GM20000 (cell line): ENCODE data around the gene ANKRD44.

Experiments
- DNase-seq: peaks from one replicate; pipeline ENCODE4 v3.0.0; 2012; ENCODE audit warnings: low spot score
- TF ChIP-seq, protein P1 (sequence below): IDR thresholded peaks from 2 replicates; pipeline ENCODE4 v1.5.1; 2012; ENCODE audit warnings: mild to moderate bottlenecking, control low read depth; ENCODE audit errors: extremely low read depth, missing control alignments

Gene ANKRD44

DNA sequence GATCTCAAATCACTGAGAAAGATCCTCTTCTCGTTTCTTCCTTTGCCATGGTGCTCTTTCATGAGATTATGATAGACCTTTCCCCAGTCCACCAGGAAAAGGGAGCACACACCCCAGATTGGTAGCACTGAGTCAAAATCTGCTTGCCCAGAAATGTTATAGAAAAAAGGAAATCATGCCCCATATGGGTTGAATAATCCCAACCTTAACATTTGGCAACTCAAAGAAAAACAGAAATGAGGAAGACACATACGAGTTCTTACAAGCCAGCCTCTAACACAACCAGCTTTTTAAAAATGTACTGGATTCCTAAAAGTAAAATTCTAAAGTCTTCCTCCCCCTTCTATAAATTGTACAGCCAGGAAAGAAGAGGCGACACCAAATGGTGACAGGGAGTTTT, 103.0 kb downstream of the ANKRD44 start:
- TF ChIP-seq, protein P1, sequence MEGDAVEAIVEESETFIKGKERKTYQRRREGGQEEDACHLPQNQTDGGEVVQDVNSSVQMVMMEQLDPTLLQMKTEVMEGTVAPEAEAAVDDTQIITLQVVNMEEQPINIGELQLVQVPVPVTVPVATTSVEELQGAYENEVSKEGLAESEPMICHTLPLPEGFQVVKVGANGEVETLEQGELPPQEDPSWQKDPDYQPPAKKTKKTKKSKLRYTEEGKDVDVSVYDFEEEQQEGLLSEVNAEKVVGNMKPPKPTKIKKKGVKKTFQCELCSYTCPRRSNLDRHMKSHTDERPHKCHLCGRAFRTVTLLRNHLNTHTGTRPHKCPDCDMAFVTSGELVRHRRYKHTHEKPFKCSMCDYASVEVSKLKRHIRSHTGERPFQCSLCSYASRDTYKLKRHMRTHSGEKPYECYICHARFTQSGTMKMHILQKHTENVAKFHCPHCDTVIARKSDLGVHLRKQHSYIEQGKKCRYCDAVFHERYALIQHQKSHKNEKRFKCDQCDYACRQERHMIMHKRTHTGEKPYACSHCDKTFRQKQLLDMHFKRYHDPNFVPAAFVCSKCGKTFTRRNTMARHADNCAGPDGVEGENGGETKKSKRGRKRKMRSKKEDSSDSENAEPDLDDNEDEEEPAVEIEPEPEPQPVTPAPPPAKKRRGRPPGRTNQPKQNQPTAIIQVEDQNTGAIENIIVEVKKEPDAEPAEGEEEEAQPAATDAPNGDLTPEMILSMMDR, result no peak
- no peak for DNase-seq

DNA sequence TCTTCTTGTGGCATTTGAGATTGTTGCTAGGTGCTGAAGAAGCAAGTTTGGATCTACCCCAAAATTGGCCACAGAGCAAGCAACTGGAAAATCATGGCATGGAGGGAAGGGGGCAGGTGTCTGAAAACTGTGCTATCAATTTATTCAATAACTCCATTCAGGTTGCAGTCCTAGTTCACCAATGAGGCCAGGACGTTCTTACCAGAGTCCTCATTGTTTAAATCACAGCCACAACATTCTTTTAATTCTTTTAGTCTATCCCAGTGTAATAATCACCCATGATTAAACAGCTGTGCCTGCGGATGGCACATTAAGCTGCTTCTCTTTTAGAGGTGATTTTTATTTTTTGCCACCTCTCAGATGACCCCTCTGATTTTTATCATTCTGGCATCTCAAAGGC, 103.5 kb downstream of the ANKRD44 start:
- DNase-seq, result no peak
- TF ChIP-seq, protein P1, result no peak

DNA sequence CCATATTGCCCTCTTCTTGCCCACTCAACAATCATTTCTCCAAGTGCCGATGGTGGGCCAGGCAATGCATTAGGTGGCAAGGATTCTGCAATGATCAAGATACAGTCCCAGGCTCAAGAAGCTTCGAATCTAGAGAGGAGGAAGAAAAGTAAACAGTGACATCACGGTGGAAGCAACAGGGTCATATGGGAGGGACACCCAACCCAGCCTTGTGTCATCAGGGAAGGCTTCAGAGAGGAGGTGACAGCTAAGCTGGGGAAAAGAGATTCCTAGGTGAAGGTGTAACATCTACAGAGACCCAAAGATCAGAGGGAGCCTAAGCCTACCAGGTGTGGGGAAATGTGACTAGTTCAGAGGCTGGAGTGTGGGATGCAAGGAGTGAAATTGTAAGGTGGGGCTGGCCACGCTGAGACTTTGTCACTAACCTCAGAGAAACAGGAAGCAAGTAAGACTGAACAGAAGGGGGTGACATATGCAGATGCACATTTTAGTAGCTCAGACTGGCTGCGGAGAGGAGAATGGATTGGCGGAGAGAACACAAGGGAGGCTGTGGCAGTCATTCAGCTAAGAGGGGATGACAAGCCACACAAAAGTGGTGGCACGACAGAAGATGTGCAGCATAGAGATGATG, 104.9 kb downstream of the ANKRD44 start:
- TF ChIP-seq, protein P1, result no peak
- DNase-seq, result peak; percentile 53

DNA sequence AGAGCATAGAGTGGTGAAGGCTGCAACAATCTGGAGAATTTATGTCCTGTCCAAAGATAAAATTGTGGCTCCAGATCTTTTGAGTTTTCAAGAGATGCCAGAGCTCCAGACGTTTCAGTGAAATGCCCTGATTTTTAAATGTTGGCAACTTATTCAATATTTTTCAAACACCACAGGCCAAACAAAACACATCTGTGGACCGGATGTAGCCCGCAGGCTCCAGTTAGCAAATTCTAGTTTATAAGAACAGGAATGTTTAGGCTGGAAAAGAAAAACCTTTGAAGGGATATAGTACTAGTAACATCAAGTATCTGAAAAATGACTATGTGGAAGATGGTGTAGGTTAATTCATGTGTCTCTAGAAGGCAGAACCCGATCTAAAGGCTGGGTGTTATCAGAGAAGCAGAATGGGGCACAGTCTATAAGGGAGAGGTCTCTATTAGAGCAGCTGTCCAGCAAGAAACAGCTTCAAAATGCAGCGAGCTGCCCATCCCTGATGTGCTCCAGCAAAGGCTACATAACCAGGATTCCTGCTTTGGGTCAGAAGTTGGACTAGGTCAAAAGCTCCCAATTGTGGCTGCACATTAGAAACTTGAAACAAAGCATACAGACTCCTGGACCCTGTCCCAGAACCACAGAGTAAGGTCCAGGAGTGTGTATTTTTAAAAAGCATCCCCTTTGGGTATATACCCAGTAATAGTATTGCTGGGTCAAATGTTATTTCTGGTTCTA, 105.9 kb downstream of the ANKRD44 start:
- no peak for DNase-seq
- TF ChIP-seq, protein P1, result no peak

DNA sequence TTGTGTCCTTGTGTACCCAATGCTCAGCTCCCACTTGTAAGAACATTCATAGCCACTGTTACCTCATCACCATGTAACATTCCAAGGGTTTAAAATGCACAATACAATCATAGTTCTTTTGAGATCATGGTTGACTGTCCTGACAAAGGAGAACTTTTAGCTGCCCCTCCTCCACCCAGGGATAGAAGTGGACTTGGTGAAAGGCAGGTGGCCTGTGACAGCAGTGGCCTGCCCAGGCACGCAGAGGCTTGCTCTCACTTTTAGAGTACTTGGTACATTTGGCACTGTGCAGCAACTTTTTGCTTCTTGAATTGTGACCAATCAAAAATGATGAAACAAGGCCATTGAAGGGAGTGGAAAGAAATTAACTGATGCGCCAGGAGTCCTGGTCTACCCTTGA, 108.7 kb downstream of the ANKRD44 start:
- DNase-seq, result no peak
- TF ChIP-seq, protein P1, result no peak

DNA sequence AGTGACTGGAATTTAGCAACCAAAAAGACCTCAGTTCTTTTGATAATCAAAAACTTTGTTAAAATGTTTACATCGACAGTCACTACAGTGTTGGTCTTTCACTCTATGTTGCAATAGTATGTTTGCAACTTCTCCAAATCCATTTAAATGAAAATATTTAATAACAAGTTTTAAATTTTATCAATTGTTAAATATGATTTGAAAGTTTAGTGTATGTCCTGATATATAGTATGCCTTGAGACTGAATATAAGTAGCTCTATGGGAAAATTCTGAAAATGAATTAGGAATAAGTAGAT, 109.9 kb downstream of the ANKRD44 start:
- TF ChIP-seq, protein P1, result no peak
- no peak for DNase-seq

DNA sequence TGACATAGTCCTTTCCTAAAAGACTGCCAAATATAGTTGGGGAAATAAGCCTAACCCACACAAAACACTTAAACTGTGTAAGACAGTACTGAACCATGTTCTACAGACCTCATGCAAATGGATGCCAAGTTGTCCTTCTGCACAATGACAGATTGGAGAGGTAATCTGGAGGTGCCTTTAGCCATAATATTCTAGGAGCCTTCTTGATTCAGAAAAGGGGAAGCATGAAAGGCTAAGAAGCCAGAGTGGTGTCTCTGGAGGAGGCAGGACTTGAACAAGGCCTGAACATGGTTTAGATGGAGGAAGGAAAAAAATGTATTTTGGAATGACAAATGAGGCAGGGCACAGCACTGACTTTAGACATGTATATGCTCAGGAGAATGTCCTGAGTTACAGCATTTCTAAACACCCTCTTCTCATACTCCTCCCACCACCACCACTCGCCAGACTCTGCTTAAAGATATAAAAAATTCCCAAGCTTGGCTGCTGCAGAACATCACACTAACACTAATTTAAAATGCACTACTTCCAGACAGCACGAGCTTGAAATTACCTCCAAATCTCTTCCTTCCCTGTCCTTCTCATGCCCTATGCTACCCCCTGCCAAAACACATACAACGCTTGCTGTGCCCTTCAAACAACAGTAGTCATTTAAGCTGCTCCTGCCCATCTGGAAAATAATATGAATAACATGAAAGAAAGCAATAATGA, 110.4 kb downstream of the ANKRD44 start:
- no peak for DNase-seq
- TF ChIP-seq, protein P1, result no peak
